ENCODE measurements around the gene ZMYM1. TPM values are rescaled to one million over a fixed set of nuclear protein-coding genes. Genes with fewer than 3 reads are reported as not detected.

Gene ZMYM1
- total RNA-seq, 1 experiment from 2014 or later: 29.4 TPM

- Histone ChIP-seq H2AFZ (ENCODE audit: low read length) (no peak overlapping the region), H3T11ph (ENCODE audit: low read length) (no peak overlapping the region), H3K18ac (ENCODE audit: insufficient read length, low read depth, low read length) (no peak overlapping the region), H3K9ac (ENCODE audit: extremely low read depth, insufficient read length, low read length) (no peak overlapping the region), H2AK5ac (ENCODE audit: insufficient read length, low read length) (no peak overlapping the region), H3K4me2 (ENCODE audit: insufficient read depth, insufficient read length, low read length) (no peak overlapping the region), H2BK12ac (ENCODE audit: insufficient read length, low read depth, low read length) (no peak overlapping the region), H4K20me1 (ENCODE audit: control insufficient read depth, insufficient read depth, insufficient read length) (no peaks in the 10 kb centered on the region), H3K4ac (ENCODE audit: low read depth, low read length) (no peak overlapping the region), H3K27ac (ENCODE audit: insufficient read length, low read depth, low read length) (no peak overlapping the region), H4K8ac (replicated peaks; ENCODE audit: insufficient read length, low read depth, low read length) (no peak overlapping the region), H3K14ac (ENCODE audit: insufficient read depth, low read length) (no peak overlapping the region), H3K4me1 (ENCODE audit: insufficient read depth, low read length) (no peaks in the 10 kb centered on the region), H4K5ac (ENCODE audit: insufficient read length, low read depth, low read length) (no peak overlapping the region), H2BK5ac (ENCODE audit: insufficient read length, low read length) (no peak overlapping the region), H2BK120ac (ENCODE audit: low read depth, low read length, poor library complexity, severe bottlenecking) (no peak overlapping the region), H3K56ac (ENCODE audit: insufficient read length, low read depth, low read length) (no peak overlapping the region), H3K79me1 (ENCODE audit: insufficient read depth, low read depth, low read length, poor library complexity, severe bottlenecking) (no peaks in the 10 kb centered on the region), H3K9me3 (ENCODE audit: control insufficient read depth, low read depth, low read length) (no peaks in the 10 kb centered on the region), H3K23me2 (ENCODE audit: insufficient read length, low read depth, low read length, poor library complexity, severe bottlenecking) (no peaks in the 10 kb centered on the region), H2BK15ac (ENCODE audit: low read depth, low read length) (no peak overlapping the region), H3K79me2 (ENCODE audit: insufficient read depth, low read length) (no peaks in the 10 kb centered on the region), H4K91ac (ENCODE audit: insufficient read length, low read depth, low read length) (no peak overlapping the region), H3K27me3 (ENCODE audit: insufficient read depth, low read length) (no peaks in the 10 kb centered on the region), H2BK20ac (ENCODE audit: low read depth, low read length, poor library complexity, severe bottlenecking) (no peak overlapping the region), H3K23ac (ENCODE audit: insufficient read length, low read depth, low read length) (no peak overlapping the region)
- TF ChIP-seq CTCF (conservative IDR thresholded peaks at IDR 0.05): no peak
- no peak overlapping the region for H3K4me3 Mint-ChIP-seq
- DNase-seq: no peak
- H3K4me1 Mint-ChIP-seq: no peaks in the 10 kb centered on the region
- WGBS (ENCODE audit: extremely low coverage, insufficient read length, low lambda C conversion rate): no CpG with 5 or more reads among the region's 2 CpGs
- H3K27ac Mint-ChIP-seq: no peak overlapping the region
- peaks cover 0 to 3% of the 10 kb centered on the region in 2 experiments; a peak in 1 of 5 replicates for H3K9me3 Mint-ChIP-seq
- H3K27me3 Mint-ChIP-seq (ENCODE audit: low read depth): peaks cover 3% of the 10 kb centered on the region
- no peaks in the 10 kb centered on the region for H3K36me3 Mint-ChIP-seq (ENCODE audit: insufficient read depth in 1 of 3, low read depth in 3 of 3)
Observed at GRCh38 chr1:35064265-35064664, 14.9 kb upstream of the ZMYM1 start.
